Mesenchymal stem cell (in vitro differentiated cells and primary cell): ENCODE data around the gene DIPK1A.

Experiments used
- DNase-seq: peaks from one replicate; pipeline ENCODE4 v3.0.0-alpha.2; 2013
- H2AFZ ChIP-seq: one replicate; pipeline ENCODE4 v1.6.1; 2013; ENCODE audit warnings: low read depth, mild to moderate bottlenecking, control low read depth, inconsistent platforms, low read length, moderate library complexity
- H2AK5ac ChIP-seq: 2 replicates; pipeline ENCODE4 v1.6.1; 2013; ENCODE audit warnings: low read length, moderate library complexity, mild to moderate bottlenecking, inconsistent platforms; ENCODE audit not compliant: severe bottlenecking
- H2BK120ac ChIP-seq: one replicate; pipeline ENCODE4 v1.6.1; 2013; ENCODE audit warnings: low read depth, mild to moderate bottlenecking, inconsistent platforms, low read length, moderate library complexity
- H2BK12ac ChIP-seq, 2 experiments: one replicate each; pipeline ENCODE4 v1.6.1; 2013; ENCODE audit warnings: inconsistent platforms in 2 of 2, low read length in 2 of 2, mild to moderate bottlenecking in 2 of 2, moderate library complexity in 2 of 2, control low read depth in 1 of 2
- H2BK15ac ChIP-seq: one replicate; pipeline ENCODE4 v1.6.1; 2013; ENCODE audit warnings: mild to moderate bottlenecking, low read depth, inconsistent platforms; ENCODE audit not compliant: poor library complexity, severe bottlenecking
- H2BK5ac ChIP-seq: 2 replicates; pipeline ENCODE4 v1.6.1; 2013; ENCODE audit warnings: low read depth, mild to moderate bottlenecking, low read length, control low read depth, inconsistent platforms; ENCODE audit not compliant: poor library complexity, severe bottlenecking
- H3K14ac ChIP-seq, 2 experiments: one replicate each; pipeline ENCODE4 v1.6.1; 2013; ENCODE audit warnings: inconsistent platforms in 2 of 2, low read length in 2 of 2, control low read depth in 1 of 2, mild to moderate bottlenecking in 1 of 2, moderate library complexity in 1 of 2
- H3K18ac ChIP-seq, 2 experiments: one replicate each; pipeline ENCODE4 v1.6.1; 2013; ENCODE audit warnings: inconsistent platforms in 2 of 2, low read length in 2 of 2, control low read depth in 1 of 2, low read depth in 1 of 2, mild to moderate bottlenecking in 1 of 2
- H3K23ac ChIP-seq, 2 experiments: one replicate each; pipeline ENCODE4 v1.6.1; 2013; ENCODE audit warnings: inconsistent platforms in 2 of 2, low read length in 2 of 2, mild to moderate bottlenecking in 2 of 2, moderate library complexity in 2 of 2, control low read depth in 1 of 2
- H3K27ac ChIP-seq: 2 replicates; pipeline ENCODE4 v1.5.1; 2013; ENCODE audit warnings: mild to moderate bottlenecking, moderate library complexity, low read length, control low read depth, inconsistent platforms; ENCODE audit not compliant: poor library complexity, severe bottlenecking
- H3K27me3 ChIP-seq, 2 experiments: 2 replicates each; pipeline versions ENCODE4 v1.6.1 to v1.7.0; 2013; ENCODE audit warnings: low read length in 2 of 2, mild to moderate bottlenecking in 2 of 2, moderate library complexity in 2 of 2, control low read depth in 1 of 2, inconsistent platforms in 1 of 2; ENCODE audit not compliant: control insufficient read depth in 1 of 2, insufficient read depth in 1 of 2
- H3K36me3 ChIP-seq, 2 experiments: 2 replicates each; pipeline versions ENCODE4 v1.6.1 to v1.7.0; 2013; ENCODE audit warnings: low read length in 2 of 2, control low read depth in 1 of 2, inconsistent platforms in 1 of 2, low read depth in 1 of 2, mild to moderate bottlenecking in 1 of 2; ENCODE audit not compliant: insufficient read depth in 2 of 2, control insufficient read depth in 1 of 2
- H3K4ac ChIP-seq, 2 experiments: one replicate each; pipeline ENCODE4 v1.6.1; 2013; ENCODE audit warnings: inconsistent platforms in 2 of 2, low read length in 2 of 2, mild to moderate bottlenecking in 2 of 2, moderate library complexity in 2 of 2, control low read depth in 1 of 2, low read depth in 1 of 2
- H3K4me1 ChIP-seq: 2 replicates; pipeline ENCODE4 v1.6.1; 2013; ENCODE audit warnings: low read depth, low read length, control low read depth; ENCODE audit not compliant: control insufficient read depth, insufficient read depth
- H3K4me2 ChIP-seq: 2 replicates; pipeline ENCODE4 v1.6.1; 2013; ENCODE audit warnings: low read length, mild to moderate bottlenecking, inconsistent platforms; ENCODE audit not compliant: poor library complexity, severe bottlenecking
- H3K4me3 ChIP-seq, 2 experiments: 2 replicates each; pipeline versions ENCODE4 v1.5.1 to v1.7.0; 2013; ENCODE audit warnings: low read length in 2 of 2, mild to moderate bottlenecking in 2 of 2, control low read depth in 1 of 2, low read depth in 1 of 2; ENCODE audit not compliant: insufficient read depth in 1 of 2
- H3K79me1 ChIP-seq: replicated peaks from 2 replicates; pipeline ENCODE4 v1.6.1; 2013; ENCODE audit warnings: mild to moderate bottlenecking, control low read depth, low read length, inconsistent platforms; ENCODE audit not compliant: poor library complexity, severe bottlenecking
- H3K9ac ChIP-seq: 2 replicates; pipeline ENCODE4 v1.7.0; 2013; ENCODE audit warnings: mild to moderate bottlenecking, low read length, moderate library complexity
- H3K9me3 ChIP-seq: 2 replicates; pipeline ENCODE4 v1.7.0; 2013; ENCODE audit warnings: mild to moderate bottlenecking, low read length; ENCODE audit not compliant: control insufficient read depth
- H4K8ac ChIP-seq: one replicate; pipeline ENCODE4 v1.6.1; 2013; ENCODE audit warnings: inconsistent platforms, mild to moderate bottlenecking, low read length, moderate library complexity
- H4K91ac ChIP-seq: one replicate; pipeline ENCODE4 v1.6.1; 2013; ENCODE audit warnings: mild to moderate bottlenecking, low read length, inconsistent platforms
- WGBS: methylation state at CpG from one replicate; pipeline ENCODE4 v1.1.7; 2013; ENCODE audit warnings: mixed read lengths; 5-methylcytosine and 5-hydroxymethylcytosine counted together

Gene DIPK1A

GRCh38 chr1:92851729-92852128, 109.5 kb downstream of the DIPK1A start:
- Histone ChIP-seq H3K4me3 (no peak overlapping the region), H3K79me1 (no peaks in the 10 kb centered on the region), H4K8ac (no peak overlapping the region), H2BK12ac (no peak overlapping the region), H3K14ac (no peak overlapping the region), H2BK5ac (no peak overlapping the region), H3K36me3 (no peaks in the 10 kb centered on the region), H3K9ac (no peak overlapping the region), H3K23ac (no peak overlapping the region), H2AFZ (no peak overlapping the region), H2BK120ac (no peak overlapping the region), H3K27ac (no peak overlapping the region), H3K18ac (no peak overlapping the region), H3K9me3 (peaks cover 4% of the 10 kb centered on the region), H3K4me2 (no peak overlapping the region), H3K4me1 (no peaks in the 10 kb centered on the region), H3K4ac (no peak overlapping the region), H3K27me3 (no peaks in the 10 kb centered on the region), H2BK15ac (no peak overlapping the region), H2AK5ac (no peak overlapping the region), H4K91ac (no peak overlapping the region)
- no peak for DNase-seq
- WGBS, result 70% methylated on average over 1 of the region's 2 CpGs

GRCh38 chr1:92850019-92850418, 111.2 kb downstream of the DIPK1A start:
- no peak overlapping the region for H2AFZ ChIP-seq
- no peak overlapping the region for H2BK12ac ChIP-seq
- H4K8ac ChIP-seq, result no peak overlapping the region
- no peak overlapping the region for H2AK5ac ChIP-seq
- H3K4me2 ChIP-seq, result no peak overlapping the region
- no peak overlapping the region for H3K9ac ChIP-seq
- H2BK5ac ChIP-seq, result no peak overlapping the region
- no peak overlapping the region for H3K18ac ChIP-seq
- no peak overlapping the region for H2BK15ac ChIP-seq
- DNase-seq, result no peak
- no peak overlapping the region for H3K27ac ChIP-seq
- H3K4me3 ChIP-seq, result no peak overlapping the region
- H3K4ac ChIP-seq, result no peak overlapping the region
- no peaks in the 10 kb centered on the region for H3K36me3 ChIP-seq
- H3K27me3 ChIP-seq, result no peaks in the 10 kb centered on the region
- H3K9me3 ChIP-seq, result peaks cover 1% of the 10 kb centered on the region
- no peak overlapping the region for H4K91ac ChIP-seq
- H3K79me1 ChIP-seq, result no peaks in the 10 kb centered on the region
- H3K14ac ChIP-seq, result no peak overlapping the region
- no peak overlapping the region for H3K23ac ChIP-seq
- H3K4me1 ChIP-seq, result no peaks in the 10 kb centered on the region
- WGBS, result 95% methylated on average over 2 of the region's 3 CpGs
- H2BK120ac ChIP-seq, result no peak overlapping the region

- Histone ChIP-seq H3K4ac (no peak overlapping the region), H3K27me3 (no peaks in the 10 kb centered on the region), H2BK12ac (no peak overlapping the region), H3K4me3 (no peak overlapping the region), H3K23ac (no peak overlapping the region), H2BK15ac (no peak overlapping the region), H3K27ac (no peak overlapping the region), H2AK5ac (no peak overlapping the region), H3K36me3 (peaks cover 0 to 14% of the 10 kb centered on the region in 2 experiments), H3K4me2 (no peak overlapping the region), H2AFZ (no peak overlapping the region), H3K79me1 (no peaks in the 10 kb centered on the region), H2BK120ac (no peak overlapping the region), H3K4me1 (no peaks in the 10 kb centered on the region), H3K14ac (no peak overlapping the region), H3K18ac (no peak overlapping the region), H2BK5ac (no peak overlapping the region), H3K9me3 (no peaks in the 10 kb centered on the region), H4K8ac (no peak overlapping the region), H4K91ac (no peak overlapping the region), H3K9ac (no peak overlapping the region)
- DNase-seq, result no peak
- WGBS, result 93% methylated on average over 4 of the region's 4 CpGs
These were observed 113.1 kb downstream of the DIPK1A start for GRCh38 chr1:92848201-92848600.

- Histone ChIP-seq H3K4me1 (no peaks in the 10 kb centered on the region), H2AK5ac (no peak overlapping the region), H3K27ac (no peak overlapping the region), H3K23ac (no peak overlapping the region), H4K8ac (no peak overlapping the region), H2AFZ (no peak overlapping the region), H2BK5ac (no peak overlapping the region), H3K18ac (no peak overlapping the region), H3K14ac (no peak overlapping the region), H3K9me3 (no peaks in the 10 kb centered on the region), H2BK120ac (no peak overlapping the region), H3K4ac (no peak overlapping the region), H3K9ac (no peak overlapping the region), H2BK15ac (no peak overlapping the region), H2BK12ac (no peak overlapping the region), H3K36me3 (peaks cover 0 to 37% of the 10 kb centered on the region in 2 experiments), H3K79me1 (no peaks in the 10 kb centered on the region), H3K4me2 (no peak overlapping the region), H3K4me3 (no peak overlapping the region), H3K27me3 (no peaks in the 10 kb centered on the region), H4K91ac (no peak overlapping the region)
- 91% methylated on average over 1 of the region's 3 CpGs for WGBS
- no peak for DNase-seq
These were observed 115.4 kb downstream of the DIPK1A start for GRCh38 chr1:92845908-92846307.
